ENCODE measurements around the gene PIK3R1. TPM values are rescaled to one million over a fixed set of nuclear protein-coding genes. Genes with fewer than 3 reads are reported as not detected.

PIK3R1 gene
- 9.8 and 25.4 TPM in 2 replicates for total RNA-seq (2014; rRNA removed; shearing (Covaris generic))
- 3.4 and 5.9 TPM in 2 replicates for polyA plus RNA-seq (2016; fragmentation: Nextera tagmentation; extraction: Ambion mirVana)
- long read RNA-seq, full-length matches to known transcripts = 1 of 6 reads
- long read RNA-seq, partial matches to known transcripts = 3 of 6 reads
- long read RNA-seq, other reads (novel, unspliced or antisense) = 2 of 6 reads

DNA sequence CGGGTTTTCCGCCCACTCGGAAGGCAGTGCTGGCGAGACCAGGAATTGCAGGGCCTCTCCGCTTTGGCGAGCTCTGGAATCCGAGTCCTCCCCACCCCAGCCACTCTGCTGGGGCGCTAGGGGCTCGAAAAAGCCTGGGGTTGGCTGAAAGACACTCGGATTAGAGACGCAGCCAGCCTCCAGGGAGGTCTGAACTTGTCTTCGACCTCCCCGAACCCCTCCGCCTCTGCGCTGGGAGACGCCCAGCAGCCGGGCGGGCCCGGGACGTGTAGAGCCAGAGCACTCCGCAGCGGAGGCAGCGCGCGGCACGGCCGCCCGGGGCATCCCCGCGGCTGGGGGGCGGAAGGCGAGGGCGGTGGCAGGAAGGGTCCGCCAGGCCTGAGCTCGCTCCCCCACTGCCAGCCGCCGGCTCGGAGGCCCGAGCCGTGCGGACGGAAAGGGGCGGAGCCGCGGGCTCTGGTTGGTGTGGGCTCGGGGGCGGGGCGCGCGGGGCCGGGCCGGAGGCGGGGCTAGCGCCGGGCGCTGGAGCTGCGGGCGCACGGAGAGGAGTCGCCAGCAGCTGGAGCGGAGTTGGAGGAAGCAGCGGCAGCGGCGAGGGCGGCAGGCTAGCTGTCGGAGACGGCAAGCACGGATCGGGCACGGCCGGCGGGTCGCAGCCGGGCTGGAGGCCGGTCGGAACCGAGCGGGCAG is at the start of gene PIK3R1:
TSS of gene PIK3R1 (plus strand) at position 549 of the 690 bp plus-strand sequence. CDS start 10,920 bp downstream, outside the sequence.
- TF ChIP-seq POLR2AphosphoS5 (IDR thresholded peaks at IDR 0.05; ENCODE audit: low read depth) (peak; percentile 62), CREB1 (CRISPR knock-in tag; IDR thresholded peaks at IDR 0.05; ENCODE audit: low read depth) (peak; percentile 2; the same call in 1 of the 2 replicates)
- TF ChIP-seq, protein P1, sequence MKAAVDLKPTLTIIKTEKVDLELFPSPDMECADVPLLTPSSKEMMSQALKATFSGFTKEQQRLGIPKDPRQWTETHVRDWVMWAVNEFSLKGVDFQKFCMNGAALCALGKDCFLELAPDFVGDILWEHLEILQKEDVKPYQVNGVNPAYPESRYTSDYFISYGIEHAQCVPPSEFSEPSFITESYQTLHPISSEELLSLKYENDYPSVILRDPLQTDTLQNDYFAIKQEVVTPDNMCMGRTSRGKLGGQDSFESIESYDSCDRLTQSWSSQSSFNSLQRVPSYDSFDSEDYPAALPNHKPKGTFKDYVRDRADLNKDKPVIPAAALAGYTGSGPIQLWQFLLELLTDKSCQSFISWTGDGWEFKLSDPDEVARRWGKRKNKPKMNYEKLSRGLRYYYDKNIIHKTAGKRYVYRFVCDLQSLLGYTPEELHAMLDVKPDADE (IDR thresholded peaks at IDR 0.05) = no peak
- TF ChIP-seq, protein P2, sequence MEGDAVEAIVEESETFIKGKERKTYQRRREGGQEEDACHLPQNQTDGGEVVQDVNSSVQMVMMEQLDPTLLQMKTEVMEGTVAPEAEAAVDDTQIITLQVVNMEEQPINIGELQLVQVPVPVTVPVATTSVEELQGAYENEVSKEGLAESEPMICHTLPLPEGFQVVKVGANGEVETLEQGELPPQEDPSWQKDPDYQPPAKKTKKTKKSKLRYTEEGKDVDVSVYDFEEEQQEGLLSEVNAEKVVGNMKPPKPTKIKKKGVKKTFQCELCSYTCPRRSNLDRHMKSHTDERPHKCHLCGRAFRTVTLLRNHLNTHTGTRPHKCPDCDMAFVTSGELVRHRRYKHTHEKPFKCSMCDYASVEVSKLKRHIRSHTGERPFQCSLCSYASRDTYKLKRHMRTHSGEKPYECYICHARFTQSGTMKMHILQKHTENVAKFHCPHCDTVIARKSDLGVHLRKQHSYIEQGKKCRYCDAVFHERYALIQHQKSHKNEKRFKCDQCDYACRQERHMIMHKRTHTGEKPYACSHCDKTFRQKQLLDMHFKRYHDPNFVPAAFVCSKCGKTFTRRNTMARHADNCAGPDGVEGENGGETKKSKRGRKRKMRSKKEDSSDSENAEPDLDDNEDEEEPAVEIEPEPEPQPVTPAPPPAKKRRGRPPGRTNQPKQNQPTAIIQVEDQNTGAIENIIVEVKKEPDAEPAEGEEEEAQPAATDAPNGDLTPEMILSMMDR (conservative IDR thresholded peaks at IDR 0.05; ENCODE audit: low read depth in 2 of 2) = 0 out of 4 replicates have a peak, but pooled peaks of 1 of the 2 experiments have one; percentile 12
- Histone ChIP-seq H4K20me1 (replicated peaks; ENCODE audit: insufficient read depth) (peaks cover 22% of the 10 kb centered on the region), H3K27me3 (ENCODE audit: insufficient read depth) (peaks cover 75% of the 10 kb centered on the region), H3K4me2 (peak within 1 kb of the TSS; percentile 96), H3K4me1 (ENCODE audit: insufficient read depth) (peaks cover 14% of the 10 kb centered on the region), H3K9me2 (ENCODE audit: insufficient read depth) (no peaks in the 10 kb centered on the region; the same call in 1 of the 2 replicates), H3K27ac (ENCODE audit: low read depth) (no peak within 1 kb of the TSS; the same call in 1 of the 2 replicates), H3K4me3 (peak within 1 kb of the TSS; percentile 84), H3K36me3 (ENCODE audit: insufficient read depth) (peaks cover 9% of the 10 kb centered on the region; the same call in 1 of the 2 replicates), H2AFZ (peak within 1 kb of the TSS; percentile 92), H3K79me2 (replicated peaks; ENCODE audit: insufficient read depth) (peaks cover 29% of the 10 kb centered on the region), H3F3A (replicated peaks; ENCODE audit: low read depth) (no peaks in the 10 kb centered on the region)
- Mint-ChIP-seq H3K9me3 (peaks cover 22% of the 10 kb centered on the region), H3K4me1 (peaks cover 23% of the 10 kb centered on the region), H3K27me3 (ENCODE audit: insufficient read depth, low read depth, poor library complexity) (peaks cover 31% of the 10 kb centered on the region), H3K4me3 (peak within 1 kb of the TSS; percentile 84), H3K36me3 (ENCODE audit: low read depth) (peaks cover 17% of the 10 kb centered on the region), H3K27ac (no peak within 1 kb of the TSS)
- ATAC-seq (peak; percentile 86), DNase-seq (ENCODE audit: low spot score) (peak; percentile 95)

- Histone ChIP-seq H3K36me3 (ENCODE audit: insufficient read depth) (no peaks in the 10 kb centered on the region), H4K20me1 (replicated peaks; ENCODE audit: insufficient read depth) (no peaks in the 10 kb centered on the region), H3F3A (replicated peaks; ENCODE audit: low read depth) (no peaks in the 10 kb centered on the region), H3K79me2 (replicated peaks; ENCODE audit: insufficient read depth) (no peaks in the 10 kb centered on the region), H3K27ac (ENCODE audit: low read depth) (no peak overlapping the region), H3K9me2 (ENCODE audit: insufficient read depth) (no peaks in the 10 kb centered on the region), H3K4me2 (no peak overlapping the region), H3K4me3 (no peak overlapping the region), H3K4me1 (ENCODE audit: insufficient read depth) (0 out of 2 replicates have a peak, but pooled peaks cover 12% of the 10 kb centered on the region), H2AFZ (no peak overlapping the region), H3K27me3 (ENCODE audit: insufficient read depth) (no peaks in the 10 kb centered on the region)
- H3K4me3 Mint-ChIP-seq = no peak overlapping the region
- ATAC-seq (no peak), DNase-seq (ENCODE audit: low spot score) (no peak)
- peaks cover 21% of the 10 kb centered on the region for H3K4me1 Mint-ChIP-seq
- H3K27me3 Mint-ChIP-seq (ENCODE audit: insufficient read depth, low read depth, poor library complexity) = peaks cover 1% of the 10 kb centered on the region
- no peaks in the 10 kb centered on the region for H3K36me3 Mint-ChIP-seq (ENCODE audit: low read depth)
- H3K9me3 Mint-ChIP-seq = no peaks in the 10 kb centered on the region
- no peak overlapping the region for H3K27ac Mint-ChIP-seq
- TF ChIP-seq CREB1 (CRISPR knock-in tag; IDR thresholded peaks at IDR 0.05; ENCODE audit: low read depth) (no peak), STAT1 (IDR thresholded peaks at IDR 0.05; ENCODE audit: unreplicated experiment) (no peak), REST (IDR thresholded peaks at IDR 0.05; ENCODE audit: unreplicated experiment) (no peak), JUNB (IDR thresholded peaks at IDR 0.05; ENCODE audit: unreplicated experiment) (no peak)
- TF ChIP-seq, protein P2 (conservative IDR thresholded peaks at IDR 0.05; ENCODE audit: low read depth in 2 of 2) = no peak
Measured at GRCh38 chr5:68167195-68167651, 48.3 kb upstream of the PIK3R1 start.
